Skin epidermis (tissue), 12 donors: ENCODE results near the gene GNA12.

ENCODE experiments used
- H3K27ac ChIP-seq, 21 experiments: fragments of 200-600 bp; sonication (generic) in 11 of 21; one replicate each; pipeline ENCODE4 v1.5.0; 2020; ENCODE audit warnings: mild to moderate bottlenecking in 3 of 21, inconsistent platforms in 2 of 21, moderate library complexity in 2 of 21
- H3K4me3 ChIP-seq, 7 experiments: fragments of 200-600 bp; sonication (generic) in 2 of 7; one replicate each; pipeline ENCODE4 v1.5.0; 2020; ENCODE audit warnings: inconsistent platforms in 2 of 7, mild to moderate bottlenecking in 2 of 7, moderate library complexity in 1 of 7

GNA12 gene

DNA sequence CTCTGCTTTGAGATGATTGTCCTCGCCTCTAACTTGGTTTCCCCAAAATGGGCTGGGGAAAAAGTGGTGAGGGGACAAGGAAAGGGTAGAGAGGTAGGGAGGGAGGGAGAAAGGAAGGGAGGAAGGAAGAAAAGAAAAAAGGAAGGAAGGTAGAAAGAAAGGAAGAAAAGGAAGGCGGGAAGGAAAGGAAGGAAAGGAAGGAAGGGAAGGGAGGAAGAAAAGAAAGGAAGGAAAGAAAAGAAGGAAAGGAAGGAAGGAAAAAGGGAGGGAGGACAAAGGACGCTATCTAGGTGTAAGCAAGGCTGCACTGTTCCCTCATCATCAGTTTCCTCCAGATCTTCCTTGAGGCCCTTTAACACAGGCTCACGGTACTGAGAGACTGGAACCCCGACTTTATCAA, 2.2 kb downstream of the GNA12 start:
- no peak overlapping the region for H3K4me3 ChIP-seq
- H3K27ac ChIP-seq = peak overlapping the region in 2 of 21 experiments; percentile 29 to 53

DNA sequence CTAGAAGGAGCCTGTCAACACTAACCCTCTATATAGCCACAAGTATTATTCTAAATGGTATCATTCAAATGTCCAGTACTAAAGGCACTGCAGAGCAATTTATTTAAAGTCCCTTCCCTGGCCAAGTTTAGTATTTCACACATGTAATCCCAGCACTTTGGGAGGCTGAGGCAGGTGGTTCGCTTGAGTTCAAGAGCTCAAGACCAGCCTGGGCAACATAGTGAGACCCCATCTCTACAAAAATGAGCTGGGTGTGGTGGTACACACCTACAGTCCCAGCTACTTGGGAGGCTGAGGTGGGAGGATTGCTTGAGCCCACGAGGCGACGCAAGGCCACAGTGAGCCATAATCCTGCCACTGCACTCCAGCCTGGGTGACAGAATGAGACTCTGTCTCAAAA, 3.6 kb downstream of the GNA12 start:
- H3K27ac ChIP-seq = no peak overlapping the region

DNA sequence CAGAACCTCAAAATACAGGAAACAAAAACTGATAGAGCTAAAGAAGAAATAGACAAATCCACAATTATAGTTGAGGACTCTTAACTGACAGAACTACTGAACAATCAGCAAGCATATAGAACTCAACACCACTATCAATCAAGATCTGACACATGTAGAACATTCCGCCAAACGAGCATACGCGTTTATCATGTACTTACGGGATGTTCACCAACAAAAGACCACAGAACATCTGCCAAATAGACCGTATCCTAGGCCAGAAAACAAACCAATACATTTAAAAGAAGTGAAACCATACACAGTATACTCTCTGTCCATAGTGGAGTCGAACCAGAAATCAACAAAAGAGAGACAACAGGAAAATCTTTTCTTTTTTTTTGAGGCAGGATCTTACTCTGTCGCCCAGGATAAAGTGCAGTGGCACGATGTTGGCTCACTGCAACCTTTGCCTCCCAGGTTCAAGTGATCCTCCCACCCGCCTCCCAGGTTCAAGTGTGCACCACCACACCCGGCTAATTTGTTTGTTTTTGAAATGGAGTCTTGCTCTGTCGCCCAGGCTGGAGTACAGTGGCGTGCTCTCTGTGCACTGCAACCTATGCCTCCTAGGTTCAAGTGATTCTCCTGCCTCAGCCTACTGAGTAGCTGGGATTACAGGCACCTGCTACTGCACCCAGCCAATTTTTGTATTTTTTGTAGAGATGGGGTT, 5.1 kb downstream of the GNA12 start:
- H3K27ac ChIP-seq = no peak overlapping the region

More for the DNA sequence above, 3.6 kb downstream of the GNA12 start:
- H3K4me3 ChIP-seq = no peak overlapping the region

DNA sequence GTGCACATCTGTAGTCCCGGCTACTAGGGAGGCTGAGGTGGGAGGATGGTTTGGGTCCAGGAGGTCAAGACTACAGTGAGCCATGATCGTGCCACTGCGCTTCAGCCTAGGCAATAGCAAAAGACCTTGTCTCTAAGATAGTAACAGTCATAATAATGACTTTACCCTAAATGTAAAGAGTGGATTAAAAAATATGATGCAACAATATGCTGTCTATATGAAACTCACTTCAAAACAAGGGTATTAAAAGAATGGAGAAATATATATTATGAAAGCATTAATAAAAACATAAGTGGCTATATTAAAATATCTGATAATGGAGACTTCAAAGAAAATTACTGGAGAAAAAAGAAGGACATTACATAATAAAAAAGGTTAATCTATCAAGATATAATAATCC, 5.7 kb downstream of the GNA12 start:
- H3K4me3 ChIP-seq = no peak overlapping the region

More for the DNA sequence above, 5.1 kb downstream of the GNA12 start:
- no peak overlapping the region for H3K4me3 ChIP-seq

DNA sequence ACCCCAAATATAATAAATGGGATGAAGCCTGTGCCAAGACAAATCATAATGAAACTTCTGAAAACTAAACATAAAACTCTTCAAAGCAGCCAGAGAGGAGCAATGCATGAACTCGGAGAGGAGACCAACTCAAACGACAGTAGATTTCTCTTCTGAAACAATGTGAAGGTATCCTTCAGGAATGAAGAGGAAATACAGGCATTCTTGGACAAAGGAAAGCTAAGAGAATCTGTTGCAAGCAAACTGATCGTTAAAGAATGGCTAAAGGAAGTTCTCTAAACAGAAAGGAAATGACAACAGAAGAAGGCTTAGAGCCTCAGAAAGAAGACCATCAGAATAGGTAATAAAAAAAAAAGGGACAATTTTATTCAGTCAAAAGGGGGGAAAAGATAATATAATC, 6.6 kb downstream of the GNA12 start:
- Histone ChIP-seq H3K4me3 (no peak overlapping the region), H3K27ac (peak overlapping the region in 6 of 21 experiments; percentile 2 to 69 (median 28))

More for the DNA sequence above, 5.7 kb downstream of the GNA12 start:
- H3K27ac ChIP-seq = no peak overlapping the region

DNA sequence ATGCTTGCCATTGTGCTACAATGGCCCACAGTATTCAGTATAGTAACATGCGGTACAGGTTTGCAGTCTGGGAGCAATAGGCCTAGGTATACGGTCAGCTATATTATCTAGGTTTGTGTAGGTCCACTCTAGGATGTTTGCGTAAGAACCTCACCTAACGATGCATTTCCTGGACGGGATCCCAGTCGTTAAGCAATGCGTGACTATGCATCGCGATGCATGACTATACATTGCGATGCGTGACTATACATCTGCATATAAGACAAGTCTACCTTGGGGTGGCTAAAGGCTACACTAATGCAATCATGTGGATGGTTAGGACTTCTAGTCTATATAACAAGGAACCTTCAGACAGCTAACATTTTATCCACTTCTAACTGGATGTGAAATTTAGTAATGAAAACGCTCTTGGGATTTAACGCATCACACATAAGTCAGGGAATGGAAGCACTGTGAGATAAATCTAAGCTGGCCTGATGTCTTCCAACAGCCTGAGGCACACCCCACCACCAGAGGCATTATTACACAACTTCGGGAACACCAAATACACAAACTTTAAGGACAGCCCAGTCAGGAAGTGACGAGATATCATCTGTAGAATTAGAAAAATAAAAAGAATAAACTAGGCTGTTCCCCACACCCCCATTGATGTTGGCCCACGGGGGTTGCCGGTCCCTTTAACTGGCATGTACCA, 9.2 kb downstream of the GNA12 start:
- Histone ChIP-seq H3K27ac (no peak overlapping the region), H3K4me3 (no peak overlapping the region)

DNA sequence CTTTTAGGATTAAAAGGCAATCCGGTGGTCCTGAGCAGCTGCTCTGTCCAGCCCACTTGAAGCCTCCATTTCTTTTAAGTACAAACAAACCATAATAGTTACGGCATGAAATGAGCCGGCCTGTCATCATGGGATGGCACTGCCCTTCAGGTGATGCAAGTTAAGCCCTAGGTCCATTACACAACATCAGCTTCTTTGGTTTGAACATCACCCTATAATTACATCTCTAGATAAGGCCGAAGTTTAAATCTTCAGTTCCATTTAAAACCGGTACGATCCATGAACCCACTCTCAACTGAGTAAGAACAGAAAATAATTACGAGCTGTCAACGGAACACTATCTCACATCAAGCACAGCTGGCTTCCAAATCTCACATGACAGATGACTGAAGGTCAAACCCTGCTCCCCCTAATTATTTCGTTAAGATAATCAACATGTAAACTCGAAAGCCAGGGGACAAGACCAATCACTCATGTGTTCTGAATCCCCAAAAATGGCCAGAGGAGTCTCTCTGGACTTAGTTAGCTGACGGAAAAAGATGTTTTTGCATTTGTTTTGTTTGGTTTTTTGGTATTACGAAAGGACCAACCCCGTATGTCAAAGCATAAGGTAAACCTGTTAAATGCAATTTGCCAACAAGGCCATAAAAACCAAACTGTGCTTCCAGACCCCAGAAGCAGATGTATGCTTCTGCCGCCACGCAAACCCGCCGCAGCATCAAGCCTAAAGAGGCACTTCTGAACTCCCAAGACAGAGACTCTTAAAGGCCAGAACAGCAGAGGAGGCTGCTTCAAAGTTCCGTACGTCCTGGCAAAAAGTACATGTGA, 10.8 kb downstream of the GNA12 start:
- no peak overlapping the region for H3K4me3 ChIP-seq
- H3K27ac ChIP-seq = no peak overlapping the region

DNA sequence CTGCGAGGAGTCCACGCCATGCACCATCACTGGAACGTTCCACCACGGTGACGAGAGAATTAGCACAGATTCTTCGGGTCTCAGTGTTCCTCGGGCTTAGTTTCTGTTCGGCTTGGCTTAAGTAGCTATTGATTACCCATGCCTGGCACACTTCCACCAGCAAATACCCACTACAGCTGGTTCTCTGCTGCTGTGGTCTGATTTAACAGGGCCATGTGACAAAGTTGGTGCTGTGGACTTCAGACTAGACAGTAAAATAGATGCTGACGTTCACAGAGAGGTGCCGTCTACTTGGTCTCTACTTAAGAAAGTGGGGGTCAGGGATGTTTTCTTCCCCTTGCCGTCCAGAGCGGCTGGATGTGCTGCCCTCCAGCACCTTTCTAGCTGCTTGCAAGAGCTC, 11.6 kb downstream of the GNA12 start:
- Histone ChIP-seq H3K27ac (no peak overlapping the region), H3K4me3 (no peak overlapping the region)

DNA sequence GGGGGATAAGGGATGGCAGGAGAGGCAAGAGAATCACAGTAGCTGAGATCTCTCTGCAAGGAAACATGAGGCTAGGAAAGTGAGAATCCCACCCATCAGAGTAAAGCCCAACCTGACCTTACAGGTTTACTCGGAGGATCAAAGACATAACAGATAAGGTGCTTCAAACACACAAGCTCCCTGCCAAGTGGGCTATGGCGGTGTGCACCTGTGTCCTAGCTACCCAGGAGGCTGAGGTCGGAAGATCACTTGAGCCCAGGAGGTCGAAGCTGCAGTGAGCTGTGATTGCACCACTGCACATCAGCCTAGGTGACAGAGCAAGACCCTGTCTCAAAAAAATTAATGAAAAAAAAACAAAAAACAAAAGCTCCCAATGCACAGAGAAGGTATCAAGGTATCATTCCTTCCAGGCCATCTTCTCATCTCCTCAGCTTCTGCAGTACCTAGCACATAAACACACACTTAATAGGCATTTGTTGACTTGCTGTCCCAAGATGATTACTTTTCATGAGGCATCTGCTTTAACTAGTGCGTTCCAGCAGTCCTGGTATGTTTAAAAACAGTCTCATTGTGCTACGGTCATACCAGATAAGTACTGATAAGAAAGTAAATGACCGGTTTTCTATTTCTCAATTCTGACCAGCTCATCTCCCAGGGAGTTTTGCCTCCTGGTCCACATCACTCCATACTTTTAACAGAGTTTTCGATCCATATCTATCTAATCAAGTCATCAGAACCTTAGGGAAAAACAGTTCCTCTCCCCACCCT, 13.3 kb downstream of the GNA12 start:
- Histone ChIP-seq H3K4me3 (no peak overlapping the region), H3K27ac (no peak overlapping the region)

DNA sequence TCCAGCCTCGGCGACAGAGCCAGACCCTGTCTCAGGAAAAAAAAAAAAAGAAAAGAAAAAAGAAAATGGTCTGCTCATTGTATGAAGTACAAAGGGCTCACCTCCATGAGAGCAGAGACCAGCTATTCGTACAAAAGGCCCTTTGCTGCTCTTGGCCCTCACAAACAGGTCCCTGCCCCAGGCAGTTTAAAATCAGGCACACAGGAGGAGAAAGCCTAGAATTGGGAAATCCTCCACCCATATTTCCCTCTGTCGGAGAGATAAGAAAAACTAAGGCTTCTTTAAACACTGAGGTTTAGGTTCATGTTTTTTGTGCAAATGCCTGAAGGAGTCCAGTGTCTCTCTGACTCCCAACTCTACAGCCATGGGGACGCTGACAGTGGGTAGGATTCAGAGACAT, 15.1 kb downstream of the GNA12 start:
- Histone ChIP-seq H3K4me3 (no peak overlapping the region), H3K27ac (no peak overlapping the region)

DNA sequence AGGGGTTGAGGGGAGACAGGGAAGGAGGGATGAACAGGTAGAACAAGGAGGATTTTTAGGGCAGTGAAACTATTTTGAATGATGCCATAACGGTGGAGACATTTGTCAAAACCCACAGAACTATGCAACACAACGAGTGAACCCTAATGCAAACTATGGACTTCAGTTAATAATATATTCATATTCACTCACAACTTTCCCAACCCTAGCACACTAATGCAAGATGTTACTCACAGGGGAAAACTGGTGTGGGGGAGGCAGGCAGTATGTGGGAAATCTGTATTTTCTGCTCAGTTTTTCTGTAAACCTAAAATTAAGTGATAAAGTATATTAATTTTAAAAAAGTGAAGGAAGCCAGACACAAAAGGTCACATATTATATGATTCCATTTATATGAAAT, 17.3 kb downstream of the GNA12 start:
- H3K27ac ChIP-seq = no peak overlapping the region

DNA sequence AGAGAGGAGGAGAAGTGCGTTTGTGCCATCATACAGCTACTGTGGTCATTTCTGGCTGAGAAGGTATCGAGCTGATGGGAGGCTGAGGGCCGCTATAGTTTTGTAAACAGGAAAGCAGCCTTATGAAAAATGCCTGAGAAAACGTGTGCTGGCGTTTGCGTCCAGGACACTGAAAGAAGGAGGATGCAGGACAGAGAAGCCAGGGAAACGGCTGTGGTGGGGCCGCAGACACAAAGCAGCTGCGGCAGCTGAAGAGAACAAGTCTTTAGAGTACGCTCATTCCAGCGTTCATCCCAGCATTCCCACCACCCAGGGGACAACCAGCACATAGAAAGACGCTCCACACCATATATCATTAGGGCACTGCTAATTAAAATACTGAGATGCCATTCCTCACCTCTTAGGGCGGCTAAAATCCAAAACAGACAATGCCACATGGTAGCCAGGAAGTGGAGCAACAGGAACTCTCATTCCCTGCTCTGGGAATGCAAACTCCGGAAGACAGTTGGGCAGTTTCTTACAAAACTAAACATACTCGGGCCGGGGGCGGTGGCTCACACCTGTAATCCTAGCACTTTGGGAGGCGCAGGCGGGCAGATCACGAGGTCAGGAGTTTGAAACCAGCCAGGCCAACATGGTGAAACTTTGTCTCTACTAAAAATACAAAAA, 18.4 kb downstream of the GNA12 start:
- H3K27ac ChIP-seq = no peak overlapping the region

More for the DNA sequence above, 17.3 kb downstream of the GNA12 start:
- H3K4me3 ChIP-seq = no peak overlapping the region

DNA sequence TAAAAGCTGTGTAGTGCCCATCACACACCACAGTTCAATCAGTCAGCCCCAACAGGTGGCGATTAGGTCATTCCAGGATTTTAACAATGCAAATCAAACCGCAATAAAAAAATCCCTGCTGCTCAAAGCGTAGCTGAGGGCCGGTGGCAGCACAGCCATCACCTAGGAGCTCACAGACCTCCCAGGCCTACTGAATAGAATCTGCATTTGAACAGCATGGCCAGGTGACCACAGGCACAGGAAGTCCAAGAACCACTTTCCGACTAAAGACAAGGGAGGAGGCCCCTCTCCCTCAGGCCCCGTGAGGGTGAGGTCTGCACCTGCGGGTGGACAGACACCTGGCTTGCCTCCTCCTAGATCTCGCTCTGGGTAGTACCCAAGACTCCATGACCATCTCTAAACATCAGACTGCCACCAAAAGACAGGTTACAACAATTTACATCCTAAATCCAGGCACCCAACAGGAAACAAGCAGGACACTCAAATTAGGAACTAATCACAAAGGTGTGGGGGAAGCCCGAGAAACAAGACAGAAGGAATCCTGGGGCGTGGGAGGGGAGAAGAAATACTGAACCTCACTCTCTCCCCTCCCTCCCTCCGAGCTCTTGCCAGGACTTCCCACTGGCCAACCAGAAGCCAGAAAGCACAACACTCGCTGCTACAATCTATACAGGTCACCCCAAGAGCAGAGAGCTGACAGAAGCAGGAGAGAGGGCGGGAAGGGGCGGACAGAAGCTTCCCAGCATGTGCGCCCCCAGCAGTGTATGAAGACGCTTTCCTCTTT, 19.2 kb downstream of the GNA12 start:
- Histone ChIP-seq H3K27ac (no peak overlapping the region), H3K4me3 (no peak overlapping the region)

More for the DNA sequence above, 18.4 kb downstream of the GNA12 start:
- H3K4me3 ChIP-seq = no peak overlapping the region

DNA sequence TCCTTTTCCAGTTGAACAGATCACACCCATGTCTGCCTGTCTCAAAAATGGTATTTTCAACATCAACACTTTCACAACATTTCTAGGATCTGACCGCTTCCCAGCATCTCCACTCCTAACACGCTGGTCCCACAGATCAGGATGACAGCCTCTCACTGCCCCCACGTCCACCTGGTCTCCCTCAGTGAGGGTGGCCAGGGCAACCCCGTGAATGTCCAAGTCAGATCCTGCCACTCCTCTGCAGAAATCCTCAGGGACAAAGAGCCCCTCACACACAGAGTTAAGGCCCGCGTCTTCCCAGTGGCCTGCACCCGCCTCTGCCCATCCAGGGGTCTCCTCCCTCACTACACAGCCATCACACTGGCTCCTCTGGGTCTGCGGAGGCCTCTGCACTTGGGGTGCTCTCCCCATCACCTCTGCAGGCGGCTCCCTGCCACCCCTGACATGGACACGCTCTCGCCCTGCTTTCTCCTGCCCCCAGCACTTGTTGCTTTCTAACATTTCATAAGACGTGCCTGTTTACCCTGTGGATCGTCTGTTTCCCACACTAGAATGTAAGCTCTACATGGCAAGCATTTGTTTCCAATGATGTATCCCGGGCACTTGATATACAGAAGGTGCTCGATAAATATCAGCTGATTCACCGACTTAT, 20.0 kb downstream of the GNA12 start:
- H3K27ac ChIP-seq = no peak overlapping the region
- H3K4me3 ChIP-seq = no peak overlapping the region

DNA sequence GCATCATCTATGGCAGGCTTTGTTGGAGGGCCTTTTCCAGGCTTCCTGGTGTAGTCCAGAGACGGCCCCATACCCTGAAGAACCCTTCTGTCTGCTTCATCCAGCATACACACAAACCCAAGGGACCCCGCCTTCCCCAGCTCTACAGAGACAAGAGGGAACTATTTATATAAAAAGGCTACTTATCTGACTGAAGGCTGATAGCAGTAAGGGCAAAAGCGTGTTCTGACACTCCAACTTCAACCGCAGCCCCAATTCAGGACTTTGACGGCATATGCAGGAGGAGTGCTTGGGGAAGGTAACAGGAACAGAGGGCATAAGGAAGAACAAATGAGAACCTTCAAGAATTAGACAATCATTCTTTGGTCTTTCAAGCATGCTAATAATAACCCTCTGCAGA, 21.0 kb downstream of the GNA12 start:
- H3K27ac ChIP-seq = peak overlapping the region in 1 of 21 experiments; percentile 23
- H3K4me3 ChIP-seq = no peak overlapping the region

DNA sequence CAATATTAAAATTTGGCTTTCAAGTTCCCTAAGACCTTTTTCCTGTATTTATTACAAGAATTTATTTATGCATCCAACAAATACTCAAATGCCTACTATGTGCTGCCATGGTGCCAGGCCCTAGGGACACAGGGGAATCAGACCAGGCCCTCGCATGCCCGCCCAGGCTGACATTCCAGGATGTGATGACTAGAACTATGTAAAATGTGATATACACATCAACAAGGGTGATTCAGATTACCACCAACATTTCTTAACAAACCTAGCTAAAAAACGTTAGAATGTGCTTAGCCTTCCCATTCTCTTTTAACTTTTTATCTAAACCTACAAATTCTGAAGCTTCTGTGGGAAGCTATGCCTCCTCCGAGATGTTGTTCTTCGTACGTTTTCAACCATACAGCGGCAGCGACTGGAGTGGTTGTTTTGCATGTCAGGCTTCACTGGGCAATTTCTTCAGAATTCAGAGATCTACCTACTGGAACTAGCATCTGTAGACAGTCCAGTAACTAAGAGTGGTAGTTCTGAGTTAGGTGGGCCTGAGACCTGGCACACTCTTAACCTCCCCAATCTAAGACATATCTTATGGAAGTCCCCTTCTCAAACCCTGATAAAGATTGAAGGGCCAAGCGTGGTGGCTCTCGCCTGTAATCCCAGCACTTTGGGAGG, 22.1 kb downstream of the GNA12 start:
- peak overlapping the region in 12 of 21 experiments; percentile 6 to 78 (median 24) for H3K27ac ChIP-seq
- H3K4me3 ChIP-seq = no peak overlapping the region

DNA sequence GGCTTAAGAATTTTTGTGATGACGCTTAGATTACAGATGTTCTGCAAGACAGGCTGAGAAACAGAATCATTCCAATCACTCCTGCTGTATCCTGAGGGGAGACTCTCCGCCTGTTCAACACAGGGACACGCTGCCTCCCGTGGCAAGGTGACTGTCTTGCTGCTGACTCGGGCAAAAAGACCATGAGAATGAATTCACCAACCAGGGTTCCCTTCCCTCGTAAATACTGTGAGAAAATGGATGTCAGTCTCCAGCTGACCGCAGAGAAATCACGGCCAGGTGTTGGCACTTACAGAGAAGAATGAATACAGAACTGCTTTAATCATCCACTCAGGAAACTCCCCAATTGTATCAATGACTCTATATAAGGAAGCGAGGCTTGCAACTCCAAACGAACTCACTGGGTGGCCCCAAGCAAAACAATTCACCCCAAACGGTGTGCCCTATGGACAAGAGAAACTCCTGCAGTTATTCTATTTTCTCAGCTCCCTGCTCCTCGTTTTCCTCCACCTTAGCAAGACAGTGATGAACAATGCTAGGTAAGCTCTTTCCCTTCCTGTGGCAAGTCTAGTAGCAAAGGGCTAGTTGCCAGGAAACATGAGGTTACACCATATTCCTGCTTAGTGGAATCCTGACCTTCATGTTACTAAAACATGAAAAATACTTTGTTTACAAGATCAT, 22.8 kb downstream of the GNA12 start:
- no peak overlapping the region for H3K4me3 ChIP-seq
- peak overlapping the region in 15 of 21 experiments; percentile 6 to 78 (median 27) for H3K27ac ChIP-seq
